ENCODE measurements around the gene OSBPL1A.

OSBPL1A gene

GRCh38 chr18:24397694-24398368 is at the start of gene OSBPL1A:
Gene OSBPL1A (minus strand): TSS chr18:24397824. CDS start chr18:24377533, 20,291 bp downstream.
- DNase-seq (ENCODE audit: low read depth in 2 of 2), result peak; percentile 59 to 68

- DNase-seq (ENCODE audit: low read depth in 2 of 2), result no peak
These were observed 49.4 kb upstream of the OSBPL1A start for GRCh38 chr18:24446953-24447538.

DNA sequence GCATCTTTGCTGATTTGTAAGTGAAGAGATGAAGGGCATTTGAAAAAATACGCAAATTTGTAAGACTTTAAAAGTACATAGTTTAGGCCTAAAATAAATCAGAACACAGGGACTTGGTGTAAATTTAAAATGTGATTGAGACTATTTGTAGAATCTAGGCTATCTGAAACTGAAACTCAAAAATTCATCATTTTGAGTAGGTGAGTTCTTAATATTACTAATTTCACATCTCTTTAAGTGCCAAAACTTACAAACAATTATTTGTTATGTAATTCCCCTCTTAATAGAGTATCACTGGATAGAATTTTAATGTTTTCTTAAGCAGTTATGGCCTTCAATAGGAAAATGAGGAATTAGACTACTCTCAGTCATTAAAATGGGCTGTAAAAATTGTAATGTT is 48.8 kb upstream of the OSBPL1A start:
- no peak for DNase-seq (ENCODE audit: low read depth in 2 of 2)

DNA sequence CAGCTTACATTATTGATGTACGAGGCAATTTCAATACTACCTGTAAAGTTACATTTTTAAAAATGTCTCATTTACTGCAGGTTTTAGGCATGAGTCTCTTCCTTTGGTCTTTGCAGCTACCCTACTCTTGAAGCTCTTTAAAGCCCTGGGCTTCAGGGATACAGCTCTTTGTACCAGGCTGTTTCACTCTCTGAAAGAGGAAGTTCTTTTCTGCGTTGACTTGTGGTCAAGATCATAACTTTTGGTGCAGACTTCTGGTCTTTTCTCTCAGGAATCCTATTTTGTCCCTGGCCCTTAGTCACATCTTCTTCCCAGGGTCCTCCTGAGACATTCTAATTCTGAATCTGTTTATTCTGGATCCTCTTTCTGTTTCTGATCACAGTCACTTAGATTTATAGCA is 46.2 kb upstream of the OSBPL1A start:
- DNase-seq (ENCODE audit: low read depth in 2 of 2), result no peak

DNA sequence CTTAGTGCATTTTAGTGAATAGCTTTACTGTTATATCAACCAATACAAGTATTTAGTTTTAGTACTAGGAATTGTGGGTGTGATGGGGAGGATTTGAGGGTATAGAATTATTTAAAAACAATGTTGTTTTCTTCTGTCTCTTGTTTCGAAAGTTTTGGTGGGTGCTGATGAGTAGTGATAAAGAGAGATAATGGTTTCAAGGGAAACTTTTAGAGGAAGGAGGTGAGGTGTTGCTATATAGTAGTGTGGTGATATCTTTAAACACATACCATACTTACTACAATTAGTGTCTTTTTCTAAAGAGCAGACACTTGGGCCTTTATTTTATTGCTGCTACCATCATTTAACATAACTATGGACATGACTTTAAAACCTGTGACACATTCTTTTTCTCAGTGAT is 39.3 kb upstream of the OSBPL1A start:
- no peak for DNase-seq (ENCODE audit: low read depth in 2 of 2)

DNA sequence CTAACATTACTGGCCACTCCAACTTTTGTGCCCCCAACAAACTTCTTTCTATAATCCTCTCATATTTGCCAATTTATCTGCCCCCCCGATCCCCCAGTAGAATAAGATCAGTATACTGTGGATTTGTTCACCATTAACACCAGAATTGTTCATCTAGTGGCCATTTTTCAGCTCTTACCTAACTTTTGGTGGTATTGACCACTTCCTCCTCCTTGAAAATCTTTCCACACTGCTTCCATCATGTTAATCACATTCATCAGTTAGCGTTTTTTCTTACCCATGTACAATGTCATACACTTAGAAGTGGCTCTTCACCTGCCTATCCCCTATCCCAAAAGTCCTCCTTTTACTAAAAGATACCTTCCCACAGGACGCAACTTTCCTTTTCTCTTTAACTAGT is 35.0 kb upstream of the OSBPL1A start:
- no peak for DNase-seq (ENCODE audit: low read depth in 2 of 2)

- no peak for DNase-seq (ENCODE audit: low read depth in 2 of 2)
These were observed 31.6 kb upstream of the OSBPL1A start for GRCh38 chr18:24429188-24429587.

DNA sequence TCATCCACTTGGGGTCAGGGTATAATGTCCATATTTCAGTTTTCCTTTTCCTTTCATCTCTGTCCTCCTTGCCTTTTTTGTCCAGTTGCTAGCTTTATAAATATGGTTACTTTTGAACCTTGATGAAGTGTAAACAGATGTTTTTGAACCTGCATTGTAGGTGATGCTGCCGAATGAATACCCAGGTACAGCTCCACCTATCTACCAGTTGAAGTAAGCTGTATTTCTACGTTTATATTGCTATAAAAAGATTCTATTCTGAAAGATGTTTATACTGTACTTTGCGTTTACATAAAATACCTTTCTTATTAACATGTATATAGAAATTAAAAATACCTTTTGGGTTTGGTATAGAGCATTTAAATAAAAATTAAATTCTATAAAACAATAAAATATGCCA is 31.1 kb upstream of the OSBPL1A start:
- no peak for DNase-seq (ENCODE audit: low read depth in 2 of 2)

DNA sequence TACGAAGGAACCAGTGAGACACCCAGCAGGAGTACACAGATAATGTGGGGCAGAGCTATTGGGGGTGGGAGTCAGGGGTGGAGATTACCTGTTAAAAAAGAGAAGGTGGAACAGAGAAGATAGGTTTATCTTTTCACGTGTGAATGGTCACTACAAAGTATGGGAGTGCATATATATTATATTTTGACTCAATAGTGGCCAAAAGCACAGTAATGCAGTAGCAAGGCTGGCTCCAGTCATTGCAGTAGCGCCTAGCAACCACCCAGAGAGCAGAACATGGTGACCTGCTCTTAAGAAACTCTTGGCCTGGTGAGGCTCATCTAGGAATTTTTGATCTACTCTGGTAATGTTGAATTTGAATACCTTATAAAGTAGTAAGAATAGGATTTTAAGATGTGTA is 29.9 kb upstream of the OSBPL1A start:
- DNase-seq (ENCODE audit: low read depth in 2 of 2), result no peak

GRCh38 chr18:24426398-24427294 is 29.0 kb upstream of the OSBPL1A start, which contains the start of gene IMPACT:
Gene IMPACT (plus strand): TSS chr18:24426670. CDS start chr18:24426757, 87 bp downstream.
- DNase-seq (ENCODE audit: low read depth in 2 of 2), result peak; percentile 49 to 70

DNA sequence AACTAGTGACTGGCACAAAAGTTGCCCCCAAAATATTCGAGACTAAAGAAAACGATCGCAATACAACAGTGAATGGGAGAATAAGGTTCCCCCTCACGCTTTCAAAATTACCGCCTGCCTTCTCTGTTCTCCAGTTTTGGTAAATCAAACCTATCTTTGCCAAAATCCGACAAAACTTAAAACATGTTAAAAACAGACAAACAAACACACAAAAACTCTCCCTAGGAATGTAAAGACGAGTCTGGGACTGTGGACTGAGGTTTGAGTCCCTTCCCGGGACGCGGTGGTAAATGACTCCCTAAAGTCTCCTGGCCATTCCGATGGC is 28.4 kb upstream of the OSBPL1A start:
- no peak for DNase-seq (ENCODE audit: low read depth in 2 of 2)

GRCh38 chr18:24421831-24422230 is 24.2 kb upstream of the OSBPL1A start:
- DNase-seq (ENCODE audit: low read depth in 2 of 2), result no peak

DNA sequence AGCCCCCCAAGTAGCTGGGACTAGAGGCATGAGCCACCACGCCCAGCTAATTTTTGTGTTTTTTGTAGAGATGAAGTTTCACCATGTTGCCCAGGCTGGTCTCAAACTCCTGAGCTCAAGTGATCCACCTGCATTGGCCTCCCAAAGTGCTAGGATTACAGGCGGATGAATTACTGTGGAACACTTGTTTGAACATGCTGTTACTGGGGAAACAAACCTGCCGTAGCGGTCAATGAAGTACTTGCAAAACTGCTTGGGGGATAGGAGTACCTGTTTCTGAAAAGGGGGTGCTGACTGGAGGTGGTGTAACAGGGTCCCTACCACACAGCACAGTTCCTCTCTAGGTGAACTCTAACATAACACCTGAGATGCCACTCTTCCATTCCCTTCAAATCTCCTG is 22.9 kb upstream of the OSBPL1A start:
- DNase-seq (ENCODE audit: low read depth in 2 of 2), result no peak

DNA sequence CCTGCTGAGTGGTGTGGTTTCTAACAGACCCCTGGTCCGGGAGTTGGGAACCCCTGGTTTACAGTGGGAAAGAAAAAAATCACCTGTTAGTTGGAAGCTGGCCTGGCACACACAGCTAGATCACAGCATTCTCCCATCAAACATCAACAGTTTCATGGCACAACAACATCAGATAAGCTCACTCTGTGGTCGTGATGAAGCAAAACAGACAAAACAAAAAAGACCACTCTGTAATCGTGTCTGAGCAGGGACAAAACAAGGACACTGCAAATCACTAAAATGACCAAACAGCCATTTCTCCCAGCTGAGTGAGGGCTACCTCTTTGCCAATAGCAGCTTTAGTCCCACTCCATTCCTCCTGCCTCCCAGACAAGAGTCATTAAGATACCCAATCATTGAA is 19.9 kb upstream of the OSBPL1A start:
- no peak for DNase-seq (ENCODE audit: low read depth in 2 of 2)

DNA sequence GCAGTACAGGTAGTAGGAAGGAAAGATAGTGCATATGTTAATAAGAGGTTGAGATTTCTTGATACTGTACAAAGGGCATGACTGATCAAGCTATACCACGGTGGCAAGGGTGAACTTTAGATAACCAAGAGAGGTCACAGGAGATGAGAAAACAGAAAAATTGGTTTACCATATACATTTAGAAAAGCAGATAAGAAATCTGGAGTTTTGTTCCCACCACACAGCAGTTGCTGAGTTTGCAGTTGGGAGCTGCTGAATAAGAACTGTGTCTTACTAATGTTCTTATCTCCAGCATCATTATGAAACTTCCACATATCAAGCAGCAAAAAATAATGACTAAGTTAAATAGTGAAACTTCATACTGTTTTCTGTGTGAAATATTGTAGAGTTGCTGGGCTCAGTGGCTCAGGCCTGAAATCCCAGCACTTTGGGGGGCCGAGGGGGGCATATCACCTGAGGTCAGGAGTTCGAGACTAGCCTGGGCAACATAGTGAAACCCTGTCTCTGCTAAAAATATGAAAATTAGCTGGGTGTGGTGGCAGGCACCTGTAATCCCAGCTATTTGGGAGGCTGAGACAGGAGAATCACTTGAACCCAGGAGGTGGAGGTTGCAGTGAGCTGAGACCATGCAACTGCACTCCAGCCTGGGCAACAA is 16.9 kb upstream of the OSBPL1A start:
- DNase-seq (ENCODE audit: low read depth in 2 of 2), result no peak

DNA sequence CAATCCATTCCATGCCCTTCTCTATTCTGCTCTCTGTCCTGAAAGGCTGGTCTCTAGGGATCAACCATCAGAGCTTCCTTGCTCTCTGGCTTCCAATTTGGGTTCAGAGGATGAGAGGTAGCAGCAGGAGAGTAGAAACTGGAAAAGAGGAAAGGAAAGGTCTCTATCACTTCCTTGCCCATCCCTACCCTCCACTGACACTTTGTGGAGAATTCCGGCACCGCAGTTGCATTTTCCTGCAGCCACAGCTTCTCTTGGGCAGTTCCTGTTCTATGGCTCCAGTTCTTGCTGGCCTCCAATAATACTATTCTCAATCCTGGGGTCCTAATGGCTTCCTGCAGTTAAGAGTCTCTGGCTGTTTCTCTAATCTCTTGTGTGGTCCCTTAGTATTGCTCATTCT is 15.5 kb upstream of the OSBPL1A start:
- DNase-seq (ENCODE audit: low read depth in 2 of 2), result no peak

DNA sequence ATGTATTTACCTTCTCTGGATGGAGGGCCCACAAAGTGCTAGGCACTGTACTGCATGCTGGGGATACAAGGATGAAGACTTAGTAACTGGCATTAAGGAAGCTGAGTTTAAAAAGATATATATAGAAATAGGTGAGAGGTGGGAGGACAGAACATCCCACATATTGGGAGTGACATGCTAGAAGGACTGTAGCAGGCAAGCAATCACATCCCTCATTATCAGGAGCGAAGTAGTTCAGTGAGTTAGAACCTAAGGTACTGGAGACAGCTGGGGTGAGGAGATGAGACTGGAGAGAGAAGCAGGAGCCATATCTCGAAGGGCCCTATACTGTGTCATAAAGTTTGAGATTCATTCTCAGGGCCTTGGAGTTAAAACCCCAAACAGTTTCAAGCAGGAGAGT is 10.9 kb upstream of the OSBPL1A start:
- no peak for DNase-seq (ENCODE audit: low read depth in 2 of 2)

- no peak for DNase-seq (ENCODE audit: low read depth in 2 of 2)
These were observed 7.0 kb upstream of the OSBPL1A start for GRCh38 chr18:24404591-24404990.

DNA sequence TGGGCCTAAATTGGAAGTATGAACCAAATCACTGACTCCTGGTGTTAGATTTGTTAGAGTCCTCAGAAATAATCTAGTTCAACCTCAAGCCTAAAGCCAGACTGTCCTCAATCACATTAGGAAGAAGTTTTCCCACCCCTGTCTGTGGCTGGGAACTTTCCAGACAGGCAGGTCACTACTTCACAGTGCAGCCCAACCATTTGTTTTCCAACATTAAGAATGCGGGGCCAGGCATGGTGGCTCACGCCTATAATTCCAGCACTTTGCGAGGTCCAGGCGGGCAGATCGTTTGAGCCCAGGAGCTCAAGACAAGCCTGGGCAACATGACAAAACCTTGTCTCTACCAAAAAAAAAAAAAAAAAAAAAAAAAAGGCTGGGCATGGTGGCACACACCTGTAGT is 5.5 kb upstream of the OSBPL1A start:
- DNase-seq (ENCODE audit: low read depth in 2 of 2), result no peak

GRCh38 chr18:24402209-24402785 is 4.7 kb upstream of the OSBPL1A start:
- no peak for DNase-seq (ENCODE audit: low read depth in 2 of 2)

- no peak for DNase-seq (ENCODE audit: low read depth in 2 of 2)
These were observed 3.0 kb upstream of the OSBPL1A start for GRCh38 chr18:24400587-24400986.

DNA sequence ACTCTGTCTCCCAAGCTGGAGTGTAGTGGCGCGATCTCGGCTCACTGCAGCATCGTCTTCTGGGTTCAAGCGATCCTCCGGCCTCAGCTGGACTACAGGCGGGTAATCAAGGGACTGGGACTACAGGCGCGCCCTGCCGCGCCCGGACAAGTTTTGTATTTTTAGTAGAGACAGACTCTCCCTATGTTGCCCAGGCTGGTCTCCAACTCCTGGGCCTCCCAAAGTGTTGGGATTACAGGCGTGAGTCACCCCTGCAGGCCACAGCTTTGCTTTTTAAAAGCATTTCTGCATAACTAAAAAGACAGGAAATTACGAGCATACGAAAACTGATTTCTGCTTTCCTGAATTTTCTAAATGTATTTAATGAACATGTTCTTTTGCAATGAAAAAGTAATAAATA is 916 bp upstream of the OSBPL1A start:
- no peak for DNase-seq (ENCODE audit: low read depth in 2 of 2)
